Measurements from ENCODE around the gene LTO1. TPM values are rescaled to one million over a fixed set of nuclear protein-coding genes. Genes with fewer than 3 reads are reported as not detected.

The LTO1 gene
- total RNA-seq, 1 donor from 2014 or later, result 26.6 TPM

DNA sequence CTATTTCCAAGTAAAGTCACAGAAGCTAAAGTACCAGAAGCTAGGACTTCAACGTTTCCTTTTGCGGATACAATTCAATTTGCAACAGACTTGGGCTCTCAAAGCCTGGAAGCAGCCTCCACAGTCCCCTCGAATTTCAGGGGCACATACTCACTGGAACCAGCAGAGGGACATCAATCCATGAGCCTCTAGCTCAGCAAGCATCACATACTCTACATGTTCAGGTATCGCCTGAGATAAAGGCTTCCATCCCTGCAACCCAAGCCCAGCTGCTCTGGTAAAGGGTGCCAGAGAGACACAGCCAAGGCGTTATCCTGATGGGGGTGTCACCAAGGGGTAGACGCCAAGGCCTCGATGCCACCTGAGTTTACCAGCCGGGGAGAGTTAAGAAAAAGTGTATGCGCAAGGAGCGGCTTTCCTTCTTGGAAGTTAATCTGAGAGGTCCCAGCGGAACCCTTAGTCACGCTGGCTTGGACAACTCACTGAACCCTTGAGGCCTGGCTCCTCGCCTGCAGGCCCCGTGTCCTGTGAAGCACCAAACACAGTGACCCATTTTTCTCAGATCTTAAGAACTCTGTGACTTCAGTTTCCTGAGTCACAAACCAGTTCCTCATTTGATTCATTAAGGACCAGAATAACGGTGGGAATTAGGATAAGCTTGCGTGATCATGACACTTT lies 13.0 kb downstream of the LTO1 start:
- no peaks in the 10 kb centered on the region for H3K36me3 Mint-ChIP-seq (ENCODE audit: low read depth)
- no peaks in the 10 kb centered on the region for H3K9me3 Mint-ChIP-seq
- TF ChIP-seq, protein P1, sequence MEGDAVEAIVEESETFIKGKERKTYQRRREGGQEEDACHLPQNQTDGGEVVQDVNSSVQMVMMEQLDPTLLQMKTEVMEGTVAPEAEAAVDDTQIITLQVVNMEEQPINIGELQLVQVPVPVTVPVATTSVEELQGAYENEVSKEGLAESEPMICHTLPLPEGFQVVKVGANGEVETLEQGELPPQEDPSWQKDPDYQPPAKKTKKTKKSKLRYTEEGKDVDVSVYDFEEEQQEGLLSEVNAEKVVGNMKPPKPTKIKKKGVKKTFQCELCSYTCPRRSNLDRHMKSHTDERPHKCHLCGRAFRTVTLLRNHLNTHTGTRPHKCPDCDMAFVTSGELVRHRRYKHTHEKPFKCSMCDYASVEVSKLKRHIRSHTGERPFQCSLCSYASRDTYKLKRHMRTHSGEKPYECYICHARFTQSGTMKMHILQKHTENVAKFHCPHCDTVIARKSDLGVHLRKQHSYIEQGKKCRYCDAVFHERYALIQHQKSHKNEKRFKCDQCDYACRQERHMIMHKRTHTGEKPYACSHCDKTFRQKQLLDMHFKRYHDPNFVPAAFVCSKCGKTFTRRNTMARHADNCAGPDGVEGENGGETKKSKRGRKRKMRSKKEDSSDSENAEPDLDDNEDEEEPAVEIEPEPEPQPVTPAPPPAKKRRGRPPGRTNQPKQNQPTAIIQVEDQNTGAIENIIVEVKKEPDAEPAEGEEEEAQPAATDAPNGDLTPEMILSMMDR (conservative IDR thresholded peaks at IDR 0.05), result peak; percentile 44
- no peak overlapping the region for H3K27ac Mint-ChIP-seq (ENCODE audit: unreplicated experiment)
- peaks cover 37% of the 10 kb centered on the region for H3K4me1 Mint-ChIP-seq
- peak overlapping the region; percentile 71 for H3K4me3 Mint-ChIP-seq
- no peak for DNase-seq (ENCODE audit: low read depth, low spot score)
- peaks cover 6% of the 10 kb centered on the region for H3K27me3 Mint-ChIP-seq (ENCODE audit: low read depth)

DNA sequence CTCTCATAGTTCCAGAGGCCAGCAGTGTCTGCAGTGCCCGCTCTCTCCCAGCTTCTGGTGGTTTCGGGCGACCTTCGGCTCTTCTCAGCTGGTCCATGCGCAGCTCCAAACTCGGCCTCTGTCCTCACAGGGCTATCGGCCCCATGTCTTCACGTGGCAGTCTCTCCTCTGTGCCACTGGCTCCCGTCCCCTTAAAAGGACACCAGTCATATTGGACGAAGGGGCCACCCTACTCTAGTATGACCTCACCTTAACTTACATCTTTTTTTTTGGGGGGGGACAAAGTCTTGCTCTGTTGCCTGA lies 13.8 kb downstream of the LTO1 start:
- Mint-ChIP-seq H3K36me3 (ENCODE audit: low read depth) (no peaks in the 10 kb centered on the region), H3K9me3 (no peaks in the 10 kb centered on the region), H3K27ac (ENCODE audit: unreplicated experiment) (no peak overlapping the region), H3K4me1 (peaks cover 45% of the 10 kb centered on the region), H3K27me3 (ENCODE audit: low read depth) (peaks cover 13% of the 10 kb centered on the region), H3K4me3 (no peak overlapping the region)
- TF ChIP-seq, protein P1 (conservative IDR thresholded peaks at IDR 0.05), result no peak
- DNase-seq (ENCODE audit: low read depth, low spot score), result no peak

DNA sequence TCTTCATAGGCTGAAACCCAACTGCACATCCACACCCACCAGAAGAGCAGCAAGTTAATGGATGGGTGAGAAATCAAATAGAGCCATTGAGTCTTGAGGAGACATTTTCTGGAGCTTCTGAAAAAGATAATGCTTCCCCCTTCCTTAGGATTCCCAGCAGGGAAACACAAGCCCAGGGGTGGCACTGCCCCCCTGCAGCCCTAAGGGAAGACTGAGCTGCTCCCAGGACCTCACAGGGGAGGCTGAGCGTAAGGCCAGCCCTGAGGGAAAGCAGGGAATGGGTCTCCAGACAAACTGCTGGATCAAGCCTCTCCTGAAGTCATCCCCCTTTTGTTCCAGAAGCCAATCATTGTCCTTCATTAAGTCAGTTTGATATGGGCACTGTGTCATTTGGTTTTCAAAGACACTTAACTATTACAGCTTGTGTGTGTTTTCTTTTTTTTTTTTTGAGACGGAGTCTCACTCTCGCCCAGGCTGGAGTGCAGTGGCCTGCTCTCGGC lies 15.1 kb downstream of the LTO1 start:
- Mint-ChIP-seq H3K27me3 (ENCODE audit: low read depth) (peaks cover 18% of the 10 kb centered on the region), H3K36me3 (ENCODE audit: low read depth) (no peaks in the 10 kb centered on the region), H3K27ac (ENCODE audit: unreplicated experiment) (peak overlapping the region; percentile 87), H3K9me3 (no peaks in the 10 kb centered on the region), H3K4me1 (peaks cover 50% of the 10 kb centered on the region), H3K4me3 (peak overlapping the region; percentile 41)
- no peak for DNase-seq (ENCODE audit: low read depth, low spot score)
- TF ChIP-seq, protein P1 (conservative IDR thresholded peaks at IDR 0.05), result no peak

DNA sequence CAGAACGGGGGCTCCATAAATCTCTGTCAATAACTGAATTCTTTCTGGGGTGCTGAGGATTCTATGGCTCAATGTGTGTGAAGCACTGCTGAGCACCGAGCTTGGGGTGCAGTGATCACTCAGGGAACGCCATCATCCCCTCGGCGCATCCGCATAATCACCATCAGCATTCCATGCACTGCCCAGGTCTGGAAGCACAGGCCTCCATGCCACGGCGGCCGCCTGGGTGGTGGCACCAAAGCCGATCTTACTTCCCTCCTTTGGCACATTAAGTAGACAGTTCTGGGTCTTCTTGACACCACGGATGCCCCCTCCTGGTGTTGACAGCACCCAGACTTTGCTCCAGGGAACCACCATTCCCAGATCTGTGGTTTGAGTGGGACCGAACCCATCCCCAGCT lies 15.6 kb downstream of the LTO1 start:
- Mint-ChIP-seq H3K9me3 (no peaks in the 10 kb centered on the region), H3K4me1 (peaks cover 50% of the 10 kb centered on the region), H3K27me3 (ENCODE audit: low read depth) (peaks cover 18% of the 10 kb centered on the region), H3K4me3 (peak overlapping the region; percentile 41), H3K27ac (ENCODE audit: unreplicated experiment) (peak overlapping the region; percentile 87), H3K36me3 (ENCODE audit: low read depth) (no peaks in the 10 kb centered on the region)
- TF ChIP-seq, protein P1 (conservative IDR thresholded peaks at IDR 0.05), result no peak
- DNase-seq (ENCODE audit: low read depth, low spot score), result no peak

DNA sequence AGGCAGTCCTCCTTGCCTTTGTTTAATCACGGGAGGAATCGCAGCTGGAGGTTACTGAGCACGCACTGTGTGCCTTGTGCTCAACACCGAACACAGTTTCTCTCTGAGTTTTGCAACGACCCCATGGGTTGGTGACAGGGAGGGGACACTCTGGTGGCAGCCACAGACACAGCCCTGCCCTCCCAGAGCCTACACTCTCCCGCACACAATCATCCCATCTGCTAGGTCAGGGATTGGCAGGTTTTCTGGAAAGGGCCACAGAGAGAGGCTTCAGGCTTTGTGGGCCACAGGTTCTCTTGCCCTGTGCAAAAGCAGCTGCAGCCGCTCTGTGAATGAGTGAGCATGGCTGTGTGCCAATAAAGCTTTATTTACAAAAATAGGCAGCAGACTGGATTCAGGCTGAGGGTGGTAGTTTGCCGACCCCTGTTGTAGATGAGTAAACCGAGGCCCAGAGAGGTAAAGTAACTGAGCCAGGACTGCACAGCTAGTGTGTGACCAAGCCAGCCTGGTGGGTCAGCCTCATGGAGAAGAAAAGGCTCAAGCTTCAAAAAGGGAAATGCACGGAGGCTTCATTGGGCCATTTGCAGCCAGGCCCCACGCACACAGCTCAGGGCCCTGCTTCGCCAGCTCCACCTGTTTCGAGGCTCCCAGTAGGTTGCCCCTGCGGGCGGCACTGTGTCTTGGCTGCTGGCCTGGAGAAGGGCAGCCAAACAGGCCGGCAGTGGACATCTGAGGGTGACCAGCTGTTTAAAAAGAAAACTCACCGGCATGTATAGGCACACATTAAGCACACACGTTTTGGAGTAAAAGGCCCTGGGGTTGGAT lies 16.3 kb downstream of the LTO1 start:
- TF ChIP-seq, protein P1 (conservative IDR thresholded peaks at IDR 0.05), result no peak
- Mint-ChIP-seq H3K27ac (ENCODE audit: unreplicated experiment) (peak overlapping the region; percentile 92), H3K36me3 (ENCODE audit: low read depth) (no peaks in the 10 kb centered on the region), H3K4me3 (peak overlapping the region; percentile 73), H3K4me1 (peaks cover 50% of the 10 kb centered on the region), H3K9me3 (no peaks in the 10 kb centered on the region), H3K27me3 (ENCODE audit: low read depth) (peaks cover 18% of the 10 kb centered on the region)
- no peak for DNase-seq (ENCODE audit: low read depth, low spot score)
